ENCODE data around the gene FHAD1.

DNA sequence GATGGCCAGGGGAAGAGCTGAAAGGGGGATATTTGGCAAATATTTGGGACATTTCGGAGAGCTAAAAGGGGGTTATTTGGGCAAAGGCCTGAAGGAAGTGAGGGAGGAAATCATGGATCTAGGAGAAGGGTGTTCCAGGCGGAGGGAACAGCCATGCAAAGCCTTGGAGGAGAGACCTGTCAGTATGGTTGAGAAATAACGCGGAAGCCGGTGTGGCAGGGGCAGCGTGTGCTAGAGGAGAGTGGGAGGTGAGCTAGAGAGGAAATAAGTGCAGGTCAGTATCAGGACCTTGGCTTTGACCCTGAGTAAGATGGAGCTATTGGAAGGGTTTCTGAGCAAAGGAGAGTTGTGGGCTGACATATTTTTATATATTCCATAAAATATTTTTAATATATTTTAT is 194.2 kb downstream of the FHAD1 start:
- TF ChIP-seq, protein P1, sequence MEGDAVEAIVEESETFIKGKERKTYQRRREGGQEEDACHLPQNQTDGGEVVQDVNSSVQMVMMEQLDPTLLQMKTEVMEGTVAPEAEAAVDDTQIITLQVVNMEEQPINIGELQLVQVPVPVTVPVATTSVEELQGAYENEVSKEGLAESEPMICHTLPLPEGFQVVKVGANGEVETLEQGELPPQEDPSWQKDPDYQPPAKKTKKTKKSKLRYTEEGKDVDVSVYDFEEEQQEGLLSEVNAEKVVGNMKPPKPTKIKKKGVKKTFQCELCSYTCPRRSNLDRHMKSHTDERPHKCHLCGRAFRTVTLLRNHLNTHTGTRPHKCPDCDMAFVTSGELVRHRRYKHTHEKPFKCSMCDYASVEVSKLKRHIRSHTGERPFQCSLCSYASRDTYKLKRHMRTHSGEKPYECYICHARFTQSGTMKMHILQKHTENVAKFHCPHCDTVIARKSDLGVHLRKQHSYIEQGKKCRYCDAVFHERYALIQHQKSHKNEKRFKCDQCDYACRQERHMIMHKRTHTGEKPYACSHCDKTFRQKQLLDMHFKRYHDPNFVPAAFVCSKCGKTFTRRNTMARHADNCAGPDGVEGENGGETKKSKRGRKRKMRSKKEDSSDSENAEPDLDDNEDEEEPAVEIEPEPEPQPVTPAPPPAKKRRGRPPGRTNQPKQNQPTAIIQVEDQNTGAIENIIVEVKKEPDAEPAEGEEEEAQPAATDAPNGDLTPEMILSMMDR (IDR thresholded peaks at IDR 0.05) = no peak
- TF ChIP-seq TCF12 (IDR thresholded peaks at IDR 0.05) = no peak
- TF ChIP-seq, protein P2, sequence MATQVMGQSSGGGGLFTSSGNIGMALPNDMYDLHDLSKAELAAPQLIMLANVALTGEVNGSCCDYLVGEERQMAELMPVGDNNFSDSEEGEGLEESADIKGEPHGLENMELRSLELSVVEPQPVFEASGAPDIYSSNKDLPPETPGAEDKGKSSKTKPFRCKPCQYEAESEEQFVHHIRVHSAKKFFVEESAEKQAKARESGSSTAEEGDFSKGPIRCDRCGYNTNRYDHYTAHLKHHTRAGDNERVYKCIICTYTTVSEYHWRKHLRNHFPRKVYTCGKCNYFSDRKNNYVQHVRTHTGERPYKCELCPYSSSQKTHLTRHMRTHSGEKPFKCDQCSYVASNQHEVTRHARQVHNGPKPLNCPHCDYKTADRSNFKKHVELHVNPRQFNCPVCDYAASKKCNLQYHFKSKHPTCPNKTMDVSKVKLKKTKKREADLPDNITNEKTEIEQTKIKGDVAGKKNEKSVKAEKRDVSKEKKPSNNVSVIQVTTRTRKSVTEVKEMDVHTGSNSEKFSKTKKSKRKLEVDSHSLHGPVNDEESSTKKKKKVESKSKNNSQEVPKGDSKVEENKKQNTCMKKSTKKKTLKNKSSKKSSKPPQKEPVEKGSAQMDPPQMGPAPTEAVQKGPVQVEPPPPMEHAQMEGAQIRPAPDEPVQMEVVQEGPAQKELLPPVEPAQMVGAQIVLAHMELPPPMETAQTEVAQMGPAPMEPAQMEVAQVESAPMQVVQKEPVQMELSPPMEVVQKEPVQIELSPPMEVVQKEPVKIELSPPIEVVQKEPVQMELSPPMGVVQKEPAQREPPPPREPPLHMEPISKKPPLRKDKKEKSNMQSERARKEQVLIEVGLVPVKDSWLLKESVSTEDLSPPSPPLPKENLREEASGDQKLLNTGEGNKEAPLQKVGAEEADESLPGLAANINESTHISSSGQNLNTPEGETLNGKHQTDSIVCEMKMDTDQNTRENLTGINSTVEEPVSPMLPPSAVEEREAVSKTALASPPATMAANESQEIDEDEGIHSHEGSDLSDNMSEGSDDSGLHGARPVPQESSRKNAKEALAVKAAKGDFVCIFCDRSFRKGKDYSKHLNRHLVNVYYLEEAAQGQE (IDR thresholded peaks at IDR 0.05; ENCODE audit: low read depth, low read length) = no peak
- no peak for TF ChIP-seq TAF1 (IDR thresholded peaks at IDR 0.05; ENCODE audit: borderline replicate concordance, low read depth, low read length)
- TF ChIP-seq JUND (IDR thresholded peaks at IDR 0.05) = no peak
- TF ChIP-seq RFX5 (IDR thresholded peaks at IDR 0.05; ENCODE audit: low read length) = no peak
- no peak for TF ChIP-seq MEF2A (IDR thresholded peaks at IDR 0.05; ENCODE audit: borderline replicate concordance, low read depth)
- TF ChIP-seq FOSL2 (IDR thresholded peaks at IDR 0.05; ENCODE audit: borderline replicate concordance, low read depth) = no peak
- TF ChIP-seq, protein P3, sequence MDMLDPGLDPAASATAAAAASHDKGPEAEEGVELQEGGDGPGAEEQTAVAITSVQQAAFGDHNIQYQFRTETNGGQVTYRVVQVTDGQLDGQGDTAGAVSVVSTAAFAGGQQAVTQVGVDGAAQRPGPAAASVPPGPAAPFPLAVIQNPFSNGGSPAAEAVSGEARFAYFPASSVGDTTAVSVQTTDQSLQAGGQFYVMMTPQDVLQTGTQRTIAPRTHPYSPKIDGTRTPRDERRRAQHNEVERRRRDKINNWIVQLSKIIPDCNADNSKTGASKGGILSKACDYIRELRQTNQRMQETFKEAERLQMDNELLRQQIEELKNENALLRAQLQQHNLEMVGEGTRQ (IDR thresholded peaks at IDR 0.05; ENCODE audit: borderline replicate concordance, low read depth, low read length) = no peak
- TF ChIP-seq EZH2phosphoT487 (IDR thresholded peaks at IDR 0.05; ENCODE audit: borderline replicate concordance, low read depth) = no peak
- TF ChIP-seq, protein P4, sequence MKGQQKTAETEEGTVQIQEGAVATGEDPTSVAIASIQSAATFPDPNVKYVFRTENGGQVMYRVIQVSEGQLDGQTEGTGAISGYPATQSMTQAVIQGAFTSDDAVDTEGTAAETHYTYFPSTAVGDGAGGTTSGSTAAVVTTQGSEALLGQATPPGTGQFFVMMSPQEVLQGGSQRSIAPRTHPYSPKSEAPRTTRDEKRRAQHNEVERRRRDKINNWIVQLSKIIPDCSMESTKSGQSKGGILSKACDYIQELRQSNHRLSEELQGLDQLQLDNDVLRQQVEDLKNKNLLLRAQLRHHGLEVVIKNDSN (IDR thresholded peaks at IDR 0.05; ENCODE audit: borderline replicate concordance, low read depth) = no peak
- no peak for TF ChIP-seq RXRA (IDR thresholded peaks at IDR 0.05; ENCODE audit: borderline replicate concordance, low read depth)
- TF ChIP-seq RAD21 (IDR thresholded peaks at IDR 0.05; ENCODE audit: low read length) = no peak

Data from SK-N-SH (cell line).